HepG2 (cell line): ENCODE results near the gene CAPG. TPM values are rescaled to one million over a fixed set of nuclear protein-coding genes. Genes with fewer than 3 reads are reported as not detected.

Experiments used
- ATAC-seq: fragments of 200-7000 bp; cut with Tn5 transposase; 3 replicates; pipeline ENCODE4 v1.9.1; 2020; ENCODE audit warnings: mild to moderate bottlenecking, moderate library complexity
- BruUV-seq: library from RNA; stranded (reverse); fragments of 400-500 nt; replicated peaks from 2 replicates; lab custom pipeline; 2021; lab: Mats Ljungman, UMichigan
- CTCF ChIA-PET: fragments of 300-600 bp; formaldehyde crosslinking; extraction: SDS; loops from one replicate; lab custom pipeline; 2021; ENCODE audit warnings: low total read pairs, inconsistent platforms, low intra/inter-chr PET ratio; lab: Yijun Ruan, JAX
- POLR2A ChIA-PET: fragments of 350-600 bp; sonication (Branson Sonifier 250); formaldehyde crosslinking; loops from one replicate; lab custom pipeline; 2020; ENCODE audit warnings: antibody characterized with exemption, inconsistent platforms; lab: Yijun Ruan, JAX
- DNase-seq: peaks from one replicate; pipeline ENCODE4 v3.0.0-alpha.2; 2015; ENCODE audit warnings: low spot score
- FAIRE-seq: peaks from 3 replicates; lab custom pipeline; 2011; peaks lifted over from hg19 to GRCh38; lab: Jason Lieb, UNC
- H2AFZ ChIP-seq: one replicate; pipeline ENCODE4 v1.6.1; 2011; ENCODE audit warnings: low read length, inconsistent platforms
- H3K27ac ChIP-seq: fragments of 300-600 bp; 3 replicates; pipeline ENCODE4 v1.8.0; 2011; ENCODE audit warnings: mixed run types, mild to moderate bottlenecking, mixed read lengths, low read length, inconsistent platforms; ENCODE audit not compliant: insufficient read depth; ENCODE audit errors: extremely low read length
- H3K27me3 ChIP-seq, 2 experiments: fragments of 200-600 bp in 1 of 2; 2 replicates in 1 of 2; 3 replicates in 1 of 2; pipeline versions ENCODE4 v1.6.0 to v1.8.0; 2011; ENCODE audit warnings: low read length in 2 of 2, mild to moderate bottlenecking in 2 of 2, moderate library complexity in 2 of 2, inconsistent platforms in 1 of 2; ENCODE audit not compliant: insufficient read depth in 2 of 2, control insufficient read depth in 1 of 2
- H3K36me3 ChIP-seq, 2 experiments: fragments of 200-600 bp in 1 of 2; replicated peaks in 1 of 2; 2 replicates in 1 of 2; 3 replicates in 1 of 2; pipeline versions ENCODE4 v1.5.1 to v1.8.0; 2011; ENCODE audit warnings: low read length in 2 of 2, inconsistent platforms in 1 of 2; ENCODE audit not compliant: insufficient read depth in 2 of 2, control insufficient read depth in 1 of 2
- H3K4me1 ChIP-seq: 2 replicates; pipeline ENCODE4 v1.5.1; 2012; ENCODE audit warnings: low read length, inconsistent platforms; ENCODE audit not compliant: insufficient read depth
- H3K4me2 ChIP-seq: 2 replicates; pipeline ENCODE4 v1.6.0; 2011; ENCODE audit warnings: low read depth, low read length, inconsistent platforms
- H3K4me3 ChIP-seq, 3 experiments: fragments of 200-600 bp in 1 of 3; sonication (generic), shearing (Covaris generic) in 1 of 3; replicated peaks in 1 of 3; 2 replicates each; pipeline ENCODE4 v1.5.1; 2011 to 2016; ENCODE audit warnings: low read length in 3 of 3, inconsistent platforms in 2 of 3, low read depth in 2 of 3, mild to moderate bottlenecking in 2 of 3, control low read depth in 1 of 3, mixed read lengths in 1 of 3; ENCODE audit not compliant: insufficient read depth in 1 of 3
- H3K79me2 ChIP-seq: one replicate; pipeline ENCODE4 v1.6.1; 2011; ENCODE audit warnings: low read length, inconsistent platforms; ENCODE audit not compliant: insufficient read depth
- H3K9ac ChIP-seq: 2 replicates; pipeline ENCODE4 v1.6.0; 2011; ENCODE audit warnings: mild to moderate bottlenecking, low read depth, low read length, inconsistent platforms; ENCODE audit not compliant: insufficient read depth
- H3K9me3 ChIP-seq: 2 replicates; pipeline ENCODE4 v1.5.1; 2012; ENCODE audit warnings: mild to moderate bottlenecking, low read length
- H4K20me1 ChIP-seq: 2 replicates; pipeline ENCODE4 v1.6.0; 2011; ENCODE audit warnings: inconsistent platforms, mild to moderate bottlenecking, low read length, moderate library complexity; ENCODE audit not compliant: insufficient read depth
- ATF1 ChIP-seq: IDR thresholded peaks from 2 replicates; pipeline ENCODE4 v1.6.1; 2016; ENCODE audit warnings: mild to moderate bottlenecking, control low read depth
- ETV6 ChIP-seq: sonication (generic); formaldehyde crosslinking; conservative IDR thresholded peaks from 2 replicates; pipeline ENCODE4 v1.4.0; 2020; ENCODE audit warnings: missing genetic modification reagents
- MTF2 ChIP-seq: sonication (generic); formaldehyde crosslinking; IDR thresholded peaks from 2 replicates; pipeline ENCODE4 v1.5.0; 2020; ENCODE audit warnings: missing genetic modification reagents, borderline replicate concordance
- MZF1 ChIP-seq: sonication (generic); formaldehyde crosslinking; IDR thresholded peaks from 2 replicates; pipeline ENCODE4 v1.8.1; 2023; ENCODE audit warnings: mild to moderate bottlenecking, missing genetic modification reagents, borderline replicate concordance
- NCOR1 ChIP-seq: fragments of 200-600 bp; sonication (generic); IDR thresholded peaks from 2 replicates; pipeline ENCODE4 v1.7.0; 2017; ENCODE audit warnings: antibody characterized with exemption, low read length, borderline replicate concordance
- NFATC3 ChIP-seq: sonication (generic); formaldehyde crosslinking; IDR thresholded peaks from 2 replicates; pipeline ENCODE4 v1.5.1; 2020; ENCODE audit warnings: mild to moderate bottlenecking, missing genetic modification reagents
- POLR2AphosphoS5 ChIP-seq: IDR thresholded peaks from 2 replicates; pipeline ENCODE4 v1.6.1; 2012; ENCODE audit warnings: low read depth, low read length
- SOX6 ChIP-seq, 2 experiments: fragments of 450-650 bp in 1 of 2; sonication (generic) in 1 of 2; formaldehyde crosslinking in 1 of 2; IDR thresholded peaks; 2 replicates each; pipeline versions ENCODE4 v1.4.0 to v1.6.1; 2017 to 2020; ENCODE audit warnings: antibody characterized with exemption in 1 of 2, mild to moderate bottlenecking in 1 of 2, missing genetic modification reagents in 1 of 2
- U2AF1 ChIP-seq: fragments of 200-400 bp; formaldehyde crosslinking; optimal IDR thresholded peaks from 2 replicates; pipeline ENCODE3; 2017; ENCODE audit warnings: mild to moderate bottlenecking, low read depth, low read length
- YEATS2 ChIP-seq: sonication (generic); formaldehyde crosslinking; IDR thresholded peaks from 2 replicates; pipeline ENCODE4 v1.4.0; 2020; ENCODE audit warnings: missing genetic modification reagents, borderline replicate concordance
- ZNF337 ChIP-seq: sonication (generic); formaldehyde crosslinking; IDR thresholded peaks from 2 replicates; pipeline ENCODE4 v1.5.1; 2020; ENCODE audit warnings: missing genetic modification reagents, low read depth, mild to moderate bottlenecking, borderline replicate concordance
- ZNF501 ChIP-seq: sonication (generic); formaldehyde crosslinking; IDR thresholded peaks from 2 replicates; pipeline ENCODE4 v1.5.1; 2020; ENCODE audit warnings: mild to moderate bottlenecking, moderate library complexity, missing genetic modification reagents
- ZNF549 ChIP-seq: sonication (generic); formaldehyde crosslinking; IDR thresholded peaks from 2 replicates; pipeline ENCODE4 v1.5.0; 2020; ENCODE audit warnings: missing genetic modification reagents
- WGBS: methylation state at CpG from one replicate; pipeline ENCODE4 v1.1.6; 2017; ENCODE audit warnings: low lambda C conversion rate; 5-methylcytosine and 5-hydroxymethylcytosine counted together
- in situ Hi-C: cut with HindIII; loops from 2 replicates; pipeline ENCODE4 v1.10.0; 2017; ENCODE audit warnings: low pct_unique_long_range_greater_than_20kb; ENCODE audit not compliant: extremely low pct_ligation_motif_present
- intact Hi-C: fragments of 100-400 bp; cut with micrococcal nuclease; formaldehyde crosslinking; loops from one replicate; pipeline ENCODE4 v1.10.0; 2022; ENCODE audit not compliant: unreplicated experiment
- polyA plus RNA-seq, 8 experiments: library from polyadenylated mRNA; depleted of rRNA in 3 of 8; stranded (reverse) in 7 of 8; unstranded in 1 of 8; fragments of >200 nt; fragmentation: Illumina TruSeq in 4 of 8; extraction: Trizol in 4 of 8; gene quantifications; 2 replicates each; pipeline versions ENCODE4 v1.2.1 to v1.2.3, GENCODE V29; 2011 to 2016; ENCODE audit warnings: low read depth in 4 of 8, missing spikeins in 1 of 8, mixed read lengths in 1 of 8; ENCODE audit not compliant: insufficient read depth in 1 of 8
- total RNA-seq, 5 experiments: library from RNA; depleted of rRNA; stranded (reverse); fragments of >200 nt; fragmentation: Illumina TruSeq; extraction: Trizol; gene quantifications; 2 replicates each; pipeline ENCODE4 v1.2.3, GENCODE V29; 2016; ENCODE audit warnings: low read depth in 1 of 5
- TF ChIP-seq, protein P1 (sequence below): sonication (generic); formaldehyde crosslinking; IDR thresholded peaks from 2 replicates; pipeline ENCODE4 v1.5.0; 2020; ENCODE audit warnings: missing genetic modification reagents
- TF ChIP-seq, protein P2 (sequence below): sonication (generic); formaldehyde crosslinking; IDR thresholded peaks from 2 replicates; pipeline ENCODE4 v1.4.0; 2020; ENCODE audit warnings: missing genetic modification reagents, borderline replicate concordance
- TF ChIP-seq, protein P3 (sequence below): IDR thresholded peaks from 2 replicates; pipeline ENCODE4 v1.6.1; 2012; ENCODE audit warnings: inconsistent platforms
- TF ChIP-seq, protein P4 (sequence below): sonication (generic); formaldehyde crosslinking; IDR thresholded peaks from 2 replicates; pipeline ENCODE4 v1.4.0; 2020; ENCODE audit warnings: missing genetic modification reagents

CAPG gene
- total and polyA plus RNA-seq, 2 of the 13 experiments (the other 11 are each of a cell fraction or from before 2014, with no cell fraction given) = 12.7 to 18.2 TPM

DNA sequence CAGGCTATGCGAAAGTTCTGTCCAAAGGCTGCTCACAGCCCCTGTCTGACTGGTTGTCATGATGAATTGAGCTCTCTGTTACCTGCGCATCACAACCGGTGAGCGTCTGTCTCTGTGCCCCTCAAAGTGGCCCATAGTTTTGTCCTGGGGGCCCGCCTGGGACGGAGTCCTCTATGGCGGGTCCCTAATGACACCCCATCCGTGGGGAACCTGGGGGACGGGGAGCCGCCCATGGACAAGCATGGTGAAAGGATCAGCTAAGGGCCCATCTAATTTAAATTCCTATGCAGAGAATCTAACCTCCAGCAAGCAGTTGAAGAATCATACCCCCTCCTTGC, 55.1 kb downstream of the CAPG start:
- DNase-seq = no peak
- peak; percentile 14 for ATAC-seq
- TSS peak; percentile 72 for BruUV-seq
- no peak for TF ChIP-seq MTF2 (CRISPR knock-in tag)
- TF ChIP-seq NFATC3 (CRISPR knock-in tag) = no peak
- TF ChIP-seq, protein P1, sequence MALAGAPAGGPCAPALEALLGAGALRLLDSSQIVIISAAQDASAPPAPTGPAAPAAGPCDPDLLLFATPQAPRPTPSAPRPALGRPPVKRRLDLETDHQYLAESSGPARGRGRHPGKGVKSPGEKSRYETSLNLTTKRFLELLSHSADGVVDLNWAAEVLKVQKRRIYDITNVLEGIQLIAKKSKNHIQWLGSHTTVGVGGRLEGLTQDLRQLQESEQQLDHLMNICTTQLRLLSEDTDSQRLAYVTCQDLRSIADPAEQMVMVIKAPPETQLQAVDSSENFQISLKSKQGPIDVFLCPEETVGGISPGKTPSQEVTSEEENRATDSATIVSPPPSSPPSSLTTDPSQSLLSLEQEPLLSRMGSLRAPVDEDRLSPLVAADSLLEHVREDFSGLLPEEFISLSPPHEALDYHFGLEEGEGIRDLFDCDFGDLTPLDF (CRISPR knock-in tag) = no peak
- TF ChIP-seq NCOR1 = no peak
- TF ChIP-seq POLR2AphosphoS5 = no peak
- no peak for TF ChIP-seq ZNF337
- TF ChIP-seq, protein P2, sequence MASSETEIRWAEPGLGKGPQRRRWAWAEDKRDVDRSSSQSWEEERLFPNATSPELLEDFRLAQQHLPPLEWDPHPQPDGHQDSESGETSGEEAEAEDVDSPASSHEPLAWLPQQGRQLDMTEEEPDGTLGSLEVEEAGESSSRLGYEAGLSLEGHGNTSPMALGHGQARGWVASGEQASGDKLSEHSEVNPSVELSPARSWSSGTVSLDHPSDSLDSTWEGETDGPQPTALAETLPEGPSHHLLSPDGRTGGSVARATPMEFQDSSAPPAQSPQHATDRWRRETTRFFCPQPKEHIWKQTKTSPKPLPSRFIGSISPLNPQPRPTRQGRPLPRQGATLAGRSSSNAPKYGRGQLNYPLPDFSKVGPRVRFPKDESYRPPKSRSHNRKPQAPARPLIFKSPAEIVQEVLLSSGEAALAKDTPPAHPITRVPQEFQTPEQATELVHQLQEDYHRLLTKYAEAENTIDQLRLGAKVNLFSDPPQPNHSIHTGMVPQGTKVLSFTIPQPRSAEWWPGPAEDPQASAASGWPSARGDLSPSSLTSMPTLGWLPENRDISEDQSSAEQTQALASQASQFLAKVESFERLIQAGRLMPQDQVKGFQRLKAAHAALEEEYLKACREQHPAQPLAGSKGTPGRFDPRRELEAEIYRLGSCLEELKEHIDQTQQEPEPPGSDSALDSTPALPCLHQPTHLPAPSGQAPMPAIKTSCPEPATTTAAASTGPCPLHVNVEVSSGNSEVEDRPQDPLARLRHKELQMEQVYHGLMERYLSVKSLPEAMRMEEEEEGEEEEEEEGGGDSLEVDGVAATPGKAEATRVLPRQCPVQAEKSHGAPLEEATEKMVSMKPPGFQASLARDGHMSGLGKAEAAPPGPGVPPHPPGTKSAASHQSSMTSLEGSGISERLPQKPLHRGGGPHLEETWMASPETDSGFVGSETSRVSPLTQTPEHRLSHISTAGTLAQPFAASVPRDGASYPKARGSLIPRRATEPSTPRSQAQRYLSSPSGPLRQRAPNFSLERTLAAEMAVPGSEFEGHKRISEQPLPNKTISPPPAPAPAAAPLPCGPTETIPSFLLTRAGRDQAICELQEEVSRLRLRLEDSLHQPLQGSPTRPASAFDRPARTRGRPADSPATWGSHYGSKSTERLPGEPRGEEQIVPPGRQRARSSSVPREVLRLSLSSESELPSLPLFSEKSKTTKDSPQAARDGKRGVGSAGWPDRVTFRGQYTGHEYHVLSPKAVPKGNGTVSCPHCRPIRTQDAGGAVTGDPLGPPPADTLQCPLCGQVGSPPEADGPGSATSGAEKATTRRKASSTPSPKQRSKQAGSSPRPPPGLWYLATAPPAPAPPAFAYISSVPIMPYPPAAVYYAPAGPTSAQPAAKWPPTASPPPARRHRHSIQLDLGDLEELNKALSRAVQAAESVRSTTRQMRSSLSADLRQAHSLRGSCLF (CRISPR knock-in tag) = no peak
- no peak for TF ChIP-seq SOX6 (IDR thresholded peaks at IDR 0.05)
- no peak for TF ChIP-seq SOX6 (CRISPR knock-in tag; IDR thresholded peaks at IDR 0.05)
- TF ChIP-seq U2AF1 = no peak
- TF ChIP-seq YEATS2 = no peak
- TF ChIP-seq MZF1 (CRISPR knock-in tag) = 0 out of 2 replicates have a peak, but pooled peaks have one; percentile 21
- TF ChIP-seq, protein P3, sequence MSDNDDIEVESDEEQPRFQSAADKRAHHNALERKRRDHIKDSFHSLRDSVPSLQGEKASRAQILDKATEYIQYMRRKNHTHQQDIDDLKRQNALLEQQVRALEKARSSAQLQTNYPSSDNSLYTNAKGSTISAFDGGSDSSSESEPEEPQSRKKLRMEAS = 0 out of 2 replicates have a peak, but pooled peaks have one; percentile 8
- TF ChIP-seq ZNF501 (CRISPR knock-in tag) = no peak
- TF ChIP-seq ATF1 (CRISPR knock-in tag) = no peak
- TF ChIP-seq, protein P4, sequence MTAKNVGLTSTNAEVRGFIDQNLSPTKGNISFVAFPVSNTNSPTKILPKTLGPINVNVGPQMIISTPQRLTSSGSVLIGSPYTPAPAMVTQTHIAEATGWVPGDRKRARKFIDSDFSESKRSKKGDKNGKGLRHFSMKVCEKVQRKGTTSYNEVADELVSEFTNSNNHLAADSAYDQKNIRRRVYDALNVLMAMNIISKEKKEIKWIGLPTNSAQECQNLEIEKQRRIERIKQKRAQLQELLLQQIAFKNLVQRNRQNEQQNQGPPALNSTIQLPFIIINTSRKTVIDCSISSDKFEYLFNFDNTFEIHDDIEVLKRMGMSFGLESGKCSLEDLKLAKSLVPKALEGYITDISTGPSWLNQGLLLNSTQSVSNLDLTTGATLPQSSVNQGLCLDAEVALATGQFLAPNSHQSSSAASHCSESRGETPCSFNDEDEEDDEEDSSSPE (CRISPR knock-in tag) = no peak
- no peak for TF ChIP-seq ZNF549 (CRISPR knock-in tag)
- TF ChIP-seq ETV6 (CRISPR knock-in tag) = 0 out of 2 replicates have a peak, but pooled peaks have one; percentile 1

More for the DNA sequence above, 55.1 kb downstream of the CAPG start:
- peaks cover 12 to 21% of the 10 kb centered on the region in 2 experiments for H3K36me3 ChIP-seq
- WGBS = 0% methylated on average over 10 of the region's 10 CpGs
- ChIA-PET CTCF (no interaction called here), POLR2A (interaction anchor here (0.7 to 8.5 kb wide), 28 partner anchors 9 to 435 kb away, joined by 3 to 142 read pairs (median 6); partner anchors contain the start of genes C2orf68, GGCX, KCMF1 and MAT2A)
- no peaks in the 10 kb centered on the region for H3K9me3 ChIP-seq
- peak overlapping the region; percentile 80 for H3K4me2 ChIP-seq
- no peaks in the 10 kb centered on the region for H4K20me1 ChIP-seq
- H3K9ac ChIP-seq = peak overlapping the region; percentile 89
- peaks cover 33% of the 10 kb centered on the region for H3K4me1 ChIP-seq
- FAIRE-seq = no peak
- peak overlapping the region; percentile 89 to 93 (median 91) for H3K4me3 ChIP-seq
- H3K79me2 ChIP-seq = peaks cover 35% of the 10 kb centered on the region
- H2AFZ ChIP-seq = peak overlapping the region; percentile 82
- H3K27me3 ChIP-seq = no peaks in the 10 kb centered on the region; a peak in 1 of 5 replicates
- in situ Hi-C loops = no loop called here
- peak overlapping the region; percentile 56 for H3K27ac ChIP-seq
- intact Hi-C loops = no loop called here
